Neural cell (in vitro differentiated cells): ENCODE results near the gene PAX2. TPM values are rescaled to one million over a fixed set of nuclear protein-coding genes. Genes with fewer than 3 reads are reported as not detected.

Experiments
- H2AFZ ChIP-seq: fragments of 200-600, 300-800 bp; sonication (generic), shearing (Covaris generic); 2 replicates; pipeline ENCODE4 v1.6.0; 2014; ENCODE audit warnings: low read depth, mild to moderate bottlenecking, antibody characterized with exemption, low read length, moderate library complexity
- H3F3A ChIP-seq: fragments of 200-600 bp; shearing (Covaris generic); 2 replicates; pipeline ENCODE4 v1.6.1; 2016; ENCODE audit warnings: mild to moderate bottlenecking, moderate library complexity, mixed read lengths, antibody characterized with exemption, low read length; ENCODE audit not compliant: insufficient read depth, poor library complexity, severe bottlenecking
- H3K27ac ChIP-seq: fragments of 200-600, 300-800 bp; sonication (generic), shearing (Covaris generic); 2 replicates; pipeline ENCODE4 v1.5.1; 2014; ENCODE audit warnings: mild to moderate bottlenecking, low read length, moderate library complexity
- H3K27me3 ChIP-seq: fragments of 300-800, 200-600 bp; sonication (generic), shearing (Covaris generic); 2 replicates; pipeline ENCODE4 v1.6.0; 2014; ENCODE audit warnings: mild to moderate bottlenecking, low read depth, low read length, moderate library complexity; ENCODE audit not compliant: insufficient read depth
- H3K36me3 ChIP-seq: fragments of 300-800, 200-600 bp; sonication (generic), shearing (Covaris generic); 2 replicates; pipeline ENCODE4 v1.5.1; 2014; ENCODE audit warnings: mild to moderate bottlenecking, antibody characterized with exemption, low read length, moderate library complexity; ENCODE audit not compliant: insufficient read depth
- H3K4me2 ChIP-seq: fragments of 300-800, 200-600 bp; sonication (generic), shearing (Covaris generic); 2 replicates; pipeline ENCODE4 v1.6.0; 2014; ENCODE audit warnings: mild to moderate bottlenecking, low read length
- H3K4me3 ChIP-seq: fragments of 300-800, 200-600 bp; sonication (generic), shearing (Covaris generic); 2 replicates; pipeline ENCODE4 v1.5.1; 2014; ENCODE audit warnings: mild to moderate bottlenecking, low read length, moderate library complexity
- H3K79me2 ChIP-seq: fragments of 200-600 bp; shearing (Covaris generic); replicated peaks from 2 replicates; pipeline ENCODE4 v1.6.0; 2014; ENCODE audit warnings: mild to moderate bottlenecking, low read length, moderate library complexity; ENCODE audit not compliant: insufficient read depth
- H3K9ac ChIP-seq: fragments of 300-800, 200-600 bp; sonication (generic), shearing (Covaris generic); 2 replicates; pipeline ENCODE4 v1.6.1; 2016; ENCODE audit warnings: mild to moderate bottlenecking, low read length, mixed read lengths
- H3K9me2 ChIP-seq: fragments of 200-600 bp; shearing (Covaris generic); 2 replicates; pipeline ENCODE4 v1.6.1; 2016; ENCODE audit warnings: mild to moderate bottlenecking, low read length, mixed read lengths; ENCODE audit not compliant: insufficient read depth
- H3K9me3 ChIP-seq: fragments of 200-600, 300-800 bp; sonication (generic), shearing (Covaris generic); 2 replicates; pipeline ENCODE4 v1.6.1; 2016; ENCODE audit warnings: mild to moderate bottlenecking, mixed run types, low read length, moderate library complexity, mixed read lengths
- H4K20me1 ChIP-seq: fragments of 200-600 bp; shearing (Covaris generic); 2 replicates; pipeline ENCODE4 v1.6.1; 2016; ENCODE audit warnings: mild to moderate bottlenecking, mixed run types; ENCODE audit not compliant: insufficient read depth
- EP300 ChIP-seq: fragments of 450-650 bp; conservative IDR thresholded peaks from 2 replicates; pipeline ENCODE4 v1.6.1; 2014; ENCODE audit warnings: antibody characterized with exemption, mild to moderate bottlenecking, moderate library complexity; ENCODE audit not compliant: poor library complexity, severe bottlenecking
- EZH2 ChIP-seq: fragments of 200-600, 300-800 bp; shearing (Covaris generic), sonication (generic); IDR thresholded peaks from 2 replicates; pipeline ENCODE4 v1.6.1; 2014; ENCODE audit warnings: antibody characterized with exemption, low read length, borderline replicate concordance, mild to moderate bottlenecking; ENCODE audit not compliant: insufficient read depth, poor library complexity, severe bottlenecking
- MXI1 ChIP-seq: fragments of 450-650 bp; conservative IDR thresholded peaks from 2 replicates; pipeline ENCODE4 v1.6.1; 2014; ENCODE audit warnings: antibody characterized with exemption, mild to moderate bottlenecking; ENCODE audit not compliant: poor library complexity, severe bottlenecking
- POLR2AphosphoS5 ChIP-seq: IDR thresholded peaks from 2 replicates; pipeline ENCODE4 v1.6.1; 2012
- RAD21 ChIP-seq: fragments of 450-650 bp; conservative IDR thresholded peaks from 2 replicates; pipeline ENCODE4 v1.6.1; 2014; ENCODE audit warnings: antibody characterized with exemption, mild to moderate bottlenecking, moderate library complexity
- SMC3 ChIP-seq: fragments of 450-650 bp; conservative IDR thresholded peaks from 2 replicates; pipeline ENCODE4 v1.6.1; 2014; ENCODE audit warnings: antibody characterized with exemption, mild to moderate bottlenecking, moderate library complexity; ENCODE audit not compliant: poor library complexity
- TAF1 ChIP-seq: IDR thresholded peaks from 2 replicates; pipeline ENCODE4 v1.6.1; 2012; ENCODE audit warnings: low read depth
- polyA minus RNA-seq: library from RNA; depleted of rRNA, polyadenylated mRNA; stranded (reverse); fragments of >200 nt; gene quantifications from 2 replicates; pipeline ENCODE4 v1.2.3, GENCODE V29; 2014
- polyA plus RNA-seq: library from polyadenylated mRNA; depleted of rRNA; stranded (reverse); fragments of >200 nt; gene quantifications from 2 replicates; pipeline ENCODE4 v1.2.3, GENCODE V29; 2014
- TF ChIP-seq, protein P1 (sequence below): fragments of 450-650 bp; IDR thresholded peaks from 2 replicates; pipeline ENCODE4 v1.5.1; 2014; ENCODE audit warnings: antibody characterized with exemption, mild to moderate bottlenecking, moderate library complexity; ENCODE audit not compliant: poor library complexity, severe bottlenecking
- TF ChIP-seq, protein P2 (sequence below): IDR thresholded peaks from 2 replicates; pipeline ENCODE4 v1.6.1; 2012; ENCODE audit warnings: borderline replicate concordance

PAX2 gene
- polyA plus RNA-seq (not detected in 2 replicates), polyA minus RNA-seq (not detected in 2 replicates)

DNA sequence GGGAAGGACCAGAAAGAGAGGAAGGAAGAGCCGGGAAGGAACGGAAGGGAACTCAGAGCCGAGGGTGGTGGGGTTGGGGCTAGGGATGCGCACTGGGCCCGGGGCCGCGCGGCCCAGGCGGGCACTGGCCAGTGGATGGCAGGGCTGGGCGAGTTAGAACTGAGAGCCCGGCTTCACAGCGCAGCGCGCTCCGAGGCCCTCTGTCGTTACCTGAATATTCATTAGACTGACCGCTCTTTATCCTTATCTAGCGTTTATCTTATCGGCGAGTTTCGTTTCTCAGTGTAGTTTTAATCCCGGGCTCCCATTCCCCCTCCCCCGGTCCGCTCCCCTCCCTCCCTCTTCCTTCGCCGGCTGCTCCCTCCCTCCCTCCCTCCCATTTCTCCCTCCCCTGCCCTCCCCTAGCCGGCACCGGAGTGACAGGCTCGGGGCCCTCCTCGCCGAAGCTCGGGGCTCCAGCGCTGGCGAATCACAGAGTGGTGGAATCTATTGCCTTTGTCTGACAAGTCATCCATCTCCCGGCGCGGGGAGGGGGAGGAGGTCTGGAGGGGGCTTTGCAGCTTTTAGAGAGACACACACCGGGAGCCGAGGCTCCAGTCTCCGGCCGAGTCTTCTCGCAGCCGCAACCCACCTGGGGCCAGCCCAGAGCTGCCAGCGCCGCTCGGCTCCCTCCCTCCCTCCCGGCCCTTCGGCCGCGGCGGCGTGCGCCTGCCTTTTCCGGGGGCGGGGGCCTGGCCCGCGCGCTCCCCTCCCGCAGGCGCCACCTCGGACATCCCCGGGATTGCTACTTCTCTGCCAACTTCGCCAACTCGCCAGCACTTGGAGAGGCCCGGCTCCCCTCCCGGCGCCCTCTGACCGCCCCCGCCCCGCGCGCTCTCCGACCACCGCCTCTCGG is at the start of gene PAX2:
TSS of gene PAX2 (plus strand) at position 596 of the 895 bp plus-strand sequence. CDS start 679 bp downstream, outside the sequence.
- Histone ChIP-seq H3K9me3 (no peaks in the 10 kb centered on the region), H4K20me1 (no peaks in the 10 kb centered on the region), H3K9me2 (no peaks in the 10 kb centered on the region), H3K36me3 (no peaks in the 10 kb centered on the region), H3K27ac (no peak within 1 kb of the TSS), H3F3A (no peaks in the 10 kb centered on the region), H3K27me3 (peaks cover 100% of the 10 kb centered on the region), H3K79me2 (no peaks in the 10 kb centered on the region), H3K4me3 (peak within 1 kb of the TSS; percentile 41), H3K9ac (no peak within 1 kb of the TSS), H3K4me2 (no peak within 1 kb of the TSS), H2AFZ (no peak within 1 kb of the TSS)
- TF ChIP-seq SMC3 (no peak), POLR2AphosphoS5 (peak; percentile 5)

- TF ChIP-seq MXI1 (no peak), EP300 (no peak)
- H3K9me3 ChIP-seq = no peaks in the 10 kb centered on the region
- no peaks in the 10 kb centered on the region for H3K79me2 ChIP-seq
- H3K27ac ChIP-seq = no peak overlapping the region
- no peak overlapping the region for H2AFZ ChIP-seq
- no peaks in the 10 kb centered on the region for H3K9me2 ChIP-seq
- no peaks in the 10 kb centered on the region for H3F3A ChIP-seq
- no peaks in the 10 kb centered on the region for H3K36me3 ChIP-seq
- H3K4me2 ChIP-seq = no peak overlapping the region
- peaks cover 64% of the 10 kb centered on the region for H3K27me3 ChIP-seq
- no peak overlapping the region for H3K4me3 ChIP-seq
- no peaks in the 10 kb centered on the region for H4K20me1 ChIP-seq
- H3K9ac ChIP-seq = no peak overlapping the region
These were observed 48.9 kb upstream of the PAX2 start for GRCh38 chr10:100696477-100696901.

GRCh38 chr10:100697070-100697469 is 48.3 kb upstream of the PAX2 start:
- no peak overlapping the region for H3K9ac ChIP-seq
- H2AFZ ChIP-seq = no peak overlapping the region
- no peak overlapping the region for H3K4me3 ChIP-seq
- H3K27me3 ChIP-seq = peaks cover 58% of the 10 kb centered on the region
- H3F3A ChIP-seq = no peaks in the 10 kb centered on the region
- no peak overlapping the region for H3K27ac ChIP-seq
- H4K20me1 ChIP-seq = no peaks in the 10 kb centered on the region
- H3K79me2 ChIP-seq = no peaks in the 10 kb centered on the region
- TF ChIP-seq TAF1 (no peak), SMC3 (no peak), EP300 (no peak), EZH2 (no peak), MXI1 (no peak), POLR2AphosphoS5 (no peak), RAD21 (no peak)
- TF ChIP-seq, protein P1, sequence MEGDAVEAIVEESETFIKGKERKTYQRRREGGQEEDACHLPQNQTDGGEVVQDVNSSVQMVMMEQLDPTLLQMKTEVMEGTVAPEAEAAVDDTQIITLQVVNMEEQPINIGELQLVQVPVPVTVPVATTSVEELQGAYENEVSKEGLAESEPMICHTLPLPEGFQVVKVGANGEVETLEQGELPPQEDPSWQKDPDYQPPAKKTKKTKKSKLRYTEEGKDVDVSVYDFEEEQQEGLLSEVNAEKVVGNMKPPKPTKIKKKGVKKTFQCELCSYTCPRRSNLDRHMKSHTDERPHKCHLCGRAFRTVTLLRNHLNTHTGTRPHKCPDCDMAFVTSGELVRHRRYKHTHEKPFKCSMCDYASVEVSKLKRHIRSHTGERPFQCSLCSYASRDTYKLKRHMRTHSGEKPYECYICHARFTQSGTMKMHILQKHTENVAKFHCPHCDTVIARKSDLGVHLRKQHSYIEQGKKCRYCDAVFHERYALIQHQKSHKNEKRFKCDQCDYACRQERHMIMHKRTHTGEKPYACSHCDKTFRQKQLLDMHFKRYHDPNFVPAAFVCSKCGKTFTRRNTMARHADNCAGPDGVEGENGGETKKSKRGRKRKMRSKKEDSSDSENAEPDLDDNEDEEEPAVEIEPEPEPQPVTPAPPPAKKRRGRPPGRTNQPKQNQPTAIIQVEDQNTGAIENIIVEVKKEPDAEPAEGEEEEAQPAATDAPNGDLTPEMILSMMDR = no peak
- TF ChIP-seq, protein P2, sequence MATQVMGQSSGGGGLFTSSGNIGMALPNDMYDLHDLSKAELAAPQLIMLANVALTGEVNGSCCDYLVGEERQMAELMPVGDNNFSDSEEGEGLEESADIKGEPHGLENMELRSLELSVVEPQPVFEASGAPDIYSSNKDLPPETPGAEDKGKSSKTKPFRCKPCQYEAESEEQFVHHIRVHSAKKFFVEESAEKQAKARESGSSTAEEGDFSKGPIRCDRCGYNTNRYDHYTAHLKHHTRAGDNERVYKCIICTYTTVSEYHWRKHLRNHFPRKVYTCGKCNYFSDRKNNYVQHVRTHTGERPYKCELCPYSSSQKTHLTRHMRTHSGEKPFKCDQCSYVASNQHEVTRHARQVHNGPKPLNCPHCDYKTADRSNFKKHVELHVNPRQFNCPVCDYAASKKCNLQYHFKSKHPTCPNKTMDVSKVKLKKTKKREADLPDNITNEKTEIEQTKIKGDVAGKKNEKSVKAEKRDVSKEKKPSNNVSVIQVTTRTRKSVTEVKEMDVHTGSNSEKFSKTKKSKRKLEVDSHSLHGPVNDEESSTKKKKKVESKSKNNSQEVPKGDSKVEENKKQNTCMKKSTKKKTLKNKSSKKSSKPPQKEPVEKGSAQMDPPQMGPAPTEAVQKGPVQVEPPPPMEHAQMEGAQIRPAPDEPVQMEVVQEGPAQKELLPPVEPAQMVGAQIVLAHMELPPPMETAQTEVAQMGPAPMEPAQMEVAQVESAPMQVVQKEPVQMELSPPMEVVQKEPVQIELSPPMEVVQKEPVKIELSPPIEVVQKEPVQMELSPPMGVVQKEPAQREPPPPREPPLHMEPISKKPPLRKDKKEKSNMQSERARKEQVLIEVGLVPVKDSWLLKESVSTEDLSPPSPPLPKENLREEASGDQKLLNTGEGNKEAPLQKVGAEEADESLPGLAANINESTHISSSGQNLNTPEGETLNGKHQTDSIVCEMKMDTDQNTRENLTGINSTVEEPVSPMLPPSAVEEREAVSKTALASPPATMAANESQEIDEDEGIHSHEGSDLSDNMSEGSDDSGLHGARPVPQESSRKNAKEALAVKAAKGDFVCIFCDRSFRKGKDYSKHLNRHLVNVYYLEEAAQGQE = no peak
- no peaks in the 10 kb centered on the region for H3K9me2 ChIP-seq
- no peaks in the 10 kb centered on the region for H3K9me3 ChIP-seq
- H3K4me2 ChIP-seq = no peak overlapping the region
- no peaks in the 10 kb centered on the region for H3K36me3 ChIP-seq
